Measurements from ENCODE around the gene ADGRA3. TPM values are rescaled to one million over a fixed set of nuclear protein-coding genes. Genes with fewer than 3 reads are reported as not detected.
A peak's percentile ranks its signal among the peaks of the same experiment; 100 is the strongest.

The ADGRA3 gene
- total RNA-seq, 4 donors from 2014 or later = 17.8 to 48.8 (median 32.4) TPM

- no peak overlapping the region for H3K4me3 ChIP-seq
- 43 to 67% methylated on average over 2 to 5 of the region's 6 CpGs for WGBS, 2 donors (ENCODE audit: low coverage in 1 of 2)
These were observed 14.8 kb downstream of the ADGRA3 start for GRCh38 chr4:22500831-22501714.

GRCh38 chr4:22500128-22500611 lies 15.7 kb downstream of the ADGRA3 start:
- H3K36me3 ChIP-seq = no peaks in the 10 kb centered on the region
- no peaks in the 10 kb centered on the region for H3K27me3 ChIP-seq
- no peaks in the 10 kb centered on the region for H3K9me3 ChIP-seq
- TF ChIP-seq EP300 (IDR thresholded peaks at IDR 0.05) = no peak
- TF ChIP-seq POLR2A (IDR thresholded peaks at IDR 0.05) = no peak
- TF ChIP-seq POLR2AphosphoS5 (IDR thresholded peaks at IDR 0.05) = no peak
- peak overlapping the region in 3 of 4 donors; percentile 57 to 67 (median 59) for H3K27ac ChIP-seq
- peak; percentile 57 for ATAC-seq
- H3K4me1 ChIP-seq = peaks cover 0 to 33% (median 2%) of the 10 kb centered on the region in 3 donors
- 39 to 61% methylated on average over 8 of the region's 8 CpGs for WGBS, 2 donors (ENCODE audit: low coverage in 1 of 2)
- H3K4me3 ChIP-seq = no peak overlapping the region

More at GRCh38 chr4:22500831-22501714, 14.8 kb downstream of the ADGRA3 start:
- TF ChIP-seq POLR2A (IDR thresholded peaks at IDR 0.05) (no peak), POLR2AphosphoS5 (IDR thresholded peaks at IDR 0.05) (no peak), EP300 (IDR thresholded peaks at IDR 0.05) (no peak), CTCF (IDR thresholded peaks at IDR 0.05) (no peak)
- Histone ChIP-seq H3K27ac (peak overlapping the region; percentile 56 to 67 (median 58)), H3K27me3 (no peaks in the 10 kb centered on the region), H3K9me3 (no peaks in the 10 kb centered on the region), H3K4me1 (peaks cover 0 to 33% (median 2%) of the 10 kb centered on the region in 3 donors), H3K36me3 (no peaks in the 10 kb centered on the region)
- ATAC-seq = no peak

- H3K27ac ChIP-seq = peak overlapping the region in 3 of 4 donors; percentile 7 to 18 (median 8)
- 33 to 69% methylated on average over 1 to 6 of the region's 6 CpGs for WGBS, 2 donors (ENCODE audit: low coverage in 1 of 2)
- no peak overlapping the region for H3K4me3 ChIP-seq
- no peaks in the 10 kb centered on the region for H3K36me3 ChIP-seq
- ATAC-seq = no peak
- H3K4me1 ChIP-seq = peaks cover 0 to 33% (median 2%) of the 10 kb centered on the region in 3 donors
- no peaks in the 10 kb centered on the region for H3K27me3 ChIP-seq
- no peaks in the 10 kb centered on the region for H3K9me3 ChIP-seq
- TF ChIP-seq EP300 (IDR thresholded peaks at IDR 0.05) (no peak), CTCF (IDR thresholded peaks at IDR 0.05) (no peak), POLR2AphosphoS5 (IDR thresholded peaks at IDR 0.05) (no peak), POLR2A (IDR thresholded peaks at IDR 0.05) (no peak)
These were observed 17.0 kb downstream of the ADGRA3 start for GRCh38 chr4:22498866-22499265.

- Histone ChIP-seq H3K9me3 (no peaks in the 10 kb centered on the region), H3K27ac (no peak overlapping the region), H3K27me3 (no peaks in the 10 kb centered on the region), H3K4me1 (peaks cover 0 to 25% (median 2%) of the 10 kb centered on the region in 3 donors), H3K36me3 (no peaks in the 10 kb centered on the region), H3K4me3 (no peak overlapping the region)
- TF ChIP-seq CTCF (IDR thresholded peaks at IDR 0.05) (no peak), POLR2AphosphoS5 (IDR thresholded peaks at IDR 0.05) (no peak), EP300 (IDR thresholded peaks at IDR 0.05) (no peak), POLR2A (IDR thresholded peaks at IDR 0.05) (no peak)
- 66 to 79% methylated on average over 4 to 6 of the region's 6 CpGs for WGBS, 2 donors (ENCODE audit: low coverage in 1 of 2)
- no peak for ATAC-seq
These were observed 19.6 kb downstream of the ADGRA3 start for GRCh38 chr4:22496165-22496813.

GRCh38 chr4:22493523-22493922 lies 22.3 kb downstream of the ADGRA3 start:
- Histone ChIP-seq H3K4me1 (no peaks in the 10 kb centered on the region), H3K27ac (no peak overlapping the region), H3K4me3 (no peak overlapping the region), H3K9me3 (no peaks in the 10 kb centered on the region), H3K27me3 (no peaks in the 10 kb centered on the region), H3K36me3 (no peaks in the 10 kb centered on the region)
- TF ChIP-seq POLR2A (IDR thresholded peaks at IDR 0.05) (no peak), POLR2AphosphoS5 (IDR thresholded peaks at IDR 0.05) (no peak)
- ATAC-seq = no peak
- WGBS, 2 donors (ENCODE audit: low coverage in 1 of 2) = 91% methylated on average over 3 of the region's 5 CpGs; no CpG with 5 or more reads in 1 of the 2 donors
